NOMO-1 treated with DMSO at 0.1 percent for 48 hours (cell line): Measurements from ENCODE around the gene GEMIN5.
A peak's percentile ranks its signal among the peaks of the same experiment; 100 is the strongest.

Experiments used
- DNase-seq: peaks from one replicate; lab custom pipeline; 2025; ENCODE audit not compliant: unreplicated experiment; lab: John Stamatoyannopoulos, UW

The GEMIN5 gene

DNA sequence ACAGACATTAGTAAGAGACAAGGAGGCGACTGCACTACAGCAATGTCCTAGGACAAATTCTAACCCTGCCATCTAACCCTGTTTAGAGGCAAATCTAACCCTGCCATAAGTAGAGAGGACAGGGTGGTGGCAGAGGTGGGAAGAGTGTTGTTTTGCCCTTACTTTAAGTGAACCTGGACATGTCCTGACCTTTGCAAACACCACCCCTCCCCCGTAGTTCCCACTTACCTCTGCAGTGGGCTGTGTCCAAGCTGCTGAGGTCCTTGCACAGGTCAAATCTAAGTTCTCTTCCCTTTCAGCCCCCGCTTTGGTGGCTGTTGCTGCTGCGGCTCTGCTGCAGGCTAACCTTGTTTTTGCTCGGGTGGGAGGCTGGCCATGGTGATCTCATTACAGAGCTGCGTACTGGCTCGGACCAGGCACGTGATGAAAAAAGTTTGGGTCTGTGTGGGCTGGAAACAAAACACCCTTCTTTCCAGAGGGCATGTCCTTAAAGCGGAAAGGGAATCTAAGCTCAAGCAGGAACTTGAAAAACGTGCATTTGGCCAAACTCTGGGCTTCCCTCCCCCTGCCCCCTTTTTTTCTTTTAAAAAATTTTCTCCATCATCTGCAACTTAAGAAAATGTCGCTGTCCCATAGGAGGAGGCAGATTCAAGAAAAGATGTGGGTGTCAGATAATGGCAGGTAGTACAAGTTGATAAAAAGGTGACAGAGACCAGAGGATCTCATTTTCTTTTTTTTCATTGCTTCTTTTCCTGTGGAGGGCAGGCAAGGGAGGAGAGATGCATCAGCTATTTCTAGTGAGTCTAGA is 87.6 kb downstream of the GEMIN5 start, which contains the start of gene FAXDC2:
Gene FAXDC2 (minus strand): TSS at position 349 of the 808 bp plus-strand sequence. CDS start 12,425 bp downstream, outside the sequence.
- no peak for DNase-seq

DNA sequence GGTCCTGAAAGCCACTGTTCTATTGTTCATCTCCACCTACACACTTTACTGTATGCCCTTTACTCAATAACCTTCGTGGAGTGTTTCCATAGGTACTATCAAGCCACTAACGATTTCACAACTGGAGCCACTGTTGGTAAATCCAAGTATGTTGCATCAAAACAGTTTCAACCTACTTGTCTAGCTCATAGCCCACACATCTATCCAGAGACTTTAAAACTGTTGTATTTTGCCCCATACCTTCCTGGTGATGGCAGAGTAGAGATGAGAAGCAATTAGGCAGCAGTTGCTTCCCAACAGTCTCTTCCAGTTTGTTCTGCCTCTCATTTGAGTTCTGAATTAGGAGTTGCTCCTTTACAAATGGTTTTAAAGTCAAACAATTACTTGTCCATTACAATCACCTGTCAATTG is 88.2 kb downstream of the GEMIN5 start:
- peak; percentile 9 for DNase-seq

DNA sequence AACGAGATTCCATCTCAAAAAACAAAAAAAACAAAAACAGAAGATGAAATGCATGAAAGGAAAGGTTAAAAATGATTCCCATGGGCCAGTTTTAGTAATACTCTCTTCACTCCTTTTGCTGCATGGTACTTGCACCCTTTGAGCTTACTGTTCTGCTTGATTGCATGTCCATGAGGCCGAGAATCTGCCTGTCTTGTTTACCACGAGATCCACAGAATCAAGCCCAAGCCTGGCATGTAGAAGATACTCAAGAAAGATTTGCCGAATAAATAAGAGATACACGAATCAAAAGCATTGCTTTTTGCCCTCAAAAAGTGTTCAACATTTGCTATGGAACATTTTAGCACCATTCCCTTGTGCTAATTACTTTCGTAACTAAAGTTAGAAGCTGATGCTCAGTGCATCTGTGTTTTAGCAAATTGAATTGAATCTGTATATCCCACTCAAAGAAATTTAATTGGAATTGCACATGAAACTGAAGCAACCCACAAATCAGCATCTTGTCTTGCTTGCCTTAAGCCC is 88.7 kb downstream of the GEMIN5 start:
- no peak for DNase-seq

DNA sequence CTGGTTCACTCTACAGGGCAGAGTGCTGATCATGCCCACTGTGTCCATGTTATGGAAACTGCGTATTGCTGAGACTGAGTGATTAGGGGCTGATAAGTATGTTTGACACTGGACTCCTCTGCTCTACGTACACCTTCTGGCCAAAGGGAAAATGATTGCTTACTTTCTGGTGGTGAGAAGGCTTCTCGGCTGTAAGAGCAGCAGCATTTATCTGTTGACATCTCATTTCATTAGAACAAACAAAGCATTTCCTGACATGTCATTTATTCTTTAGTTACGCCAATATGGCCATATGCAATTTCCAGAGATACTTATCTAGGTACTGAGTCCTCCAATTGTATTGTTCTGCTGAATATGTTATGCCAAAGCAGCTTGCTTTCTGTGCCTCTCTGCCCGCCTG is 93.2 kb downstream of the GEMIN5 start:
- no peak for DNase-seq

DNA sequence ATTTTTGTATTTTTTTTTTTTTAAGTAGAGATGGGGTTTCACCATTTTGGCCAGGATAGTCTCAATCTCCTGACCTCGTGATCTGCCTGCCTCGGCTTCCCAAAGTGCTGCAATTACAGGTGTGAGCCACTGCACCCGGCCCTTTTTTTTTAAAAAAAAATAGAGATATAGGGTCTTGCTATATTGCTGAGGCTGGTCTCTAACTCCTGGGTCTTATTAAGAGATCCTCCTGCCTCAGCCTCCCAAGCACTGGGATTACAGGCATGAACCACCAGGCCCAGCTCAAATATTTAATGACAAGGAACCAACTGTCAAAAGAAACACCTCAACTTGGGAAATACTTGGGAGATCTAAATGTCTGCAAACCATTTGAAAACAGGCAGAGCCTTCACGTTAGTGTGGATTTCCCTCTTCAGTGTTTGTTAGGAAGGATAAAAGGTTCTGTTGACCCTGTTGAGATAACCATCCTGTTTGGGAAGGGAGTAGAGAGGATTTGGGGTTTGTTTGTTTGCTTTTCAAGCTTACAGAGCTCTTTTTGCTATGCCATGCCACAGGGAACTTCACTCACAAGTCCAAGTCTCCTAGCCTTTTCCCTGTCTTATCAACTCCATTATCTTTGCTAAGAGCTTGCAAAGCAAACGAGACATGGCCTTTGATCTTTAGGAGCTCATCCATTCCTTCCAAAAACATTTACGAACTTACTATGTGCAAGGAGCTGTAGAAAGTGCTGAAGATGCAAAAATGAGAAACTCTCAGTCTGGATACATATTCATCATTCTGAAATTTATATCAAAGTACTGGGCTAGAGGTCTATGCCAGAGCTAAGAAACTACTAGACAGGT is 95.1 kb downstream of the GEMIN5 start:
- DNase-seq = no peak

DNA sequence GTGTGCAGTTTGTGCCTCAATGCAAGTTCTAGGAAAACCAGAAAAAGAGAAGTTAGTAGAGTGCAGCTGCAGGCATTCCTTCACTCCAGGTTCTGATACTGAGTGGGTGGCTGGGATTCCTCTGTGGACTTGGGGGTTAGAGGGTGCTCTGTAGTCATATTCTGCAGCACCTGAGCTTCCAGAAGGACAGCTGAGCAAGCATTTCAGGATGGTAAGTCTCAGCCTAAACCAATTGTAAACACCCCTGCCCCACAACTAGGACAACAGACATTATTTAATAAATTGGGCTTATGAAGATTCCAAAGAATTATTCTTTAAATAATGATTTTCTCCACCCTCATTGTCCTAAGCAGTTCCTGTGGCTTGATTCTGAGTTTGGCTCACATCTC is 96.7 kb downstream of the GEMIN5 start:
- no peak for DNase-seq

DNA sequence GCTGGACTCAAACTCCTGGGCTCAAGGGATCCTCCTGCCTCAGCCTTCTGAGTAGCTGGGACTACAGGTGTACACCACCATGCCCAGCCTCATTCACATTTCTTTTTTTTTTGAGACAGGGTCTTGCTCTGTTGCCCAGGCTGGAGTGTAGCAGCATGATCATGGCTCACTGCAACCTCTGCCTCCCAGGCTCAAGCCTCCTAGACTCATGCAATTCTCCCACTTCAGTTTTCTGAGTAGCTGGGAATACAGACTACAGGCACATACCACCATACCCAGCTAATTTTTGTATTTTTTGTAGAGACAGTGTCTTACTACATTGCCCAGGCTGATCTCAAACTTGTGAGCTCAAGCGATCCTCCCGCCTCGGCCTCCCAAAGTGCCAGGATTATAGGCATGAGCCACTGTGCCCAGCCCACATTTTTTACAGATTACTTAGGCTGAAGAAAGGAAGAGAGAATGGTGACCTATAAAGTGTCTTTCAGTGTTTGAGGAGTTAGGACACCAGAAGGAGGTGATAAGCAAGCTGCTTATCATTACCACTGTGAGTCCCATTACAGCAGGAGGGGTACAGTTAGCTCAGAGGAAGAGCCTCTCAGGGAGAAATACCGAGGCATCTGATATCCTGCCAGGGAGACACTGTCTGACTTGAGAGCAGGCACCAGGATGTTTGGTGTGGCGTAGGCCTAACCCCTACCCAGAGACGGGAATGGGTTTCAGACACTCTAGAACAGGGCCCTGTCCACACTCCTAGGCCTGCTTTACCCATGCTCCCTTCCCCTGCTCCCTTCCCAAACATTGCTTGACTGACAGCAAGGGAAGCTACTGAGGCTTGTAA is 97.4 kb downstream of the GEMIN5 start:
- no peak for DNase-seq
